Panc1 (cell line): ENCODE measurements around the gene PRMT5. TPM values are rescaled to one million over a fixed set of nuclear protein-coding genes. Genes with fewer than 3 reads are reported as not detected.

Experiments used
- ATAC-seq: fragments of 200-7000 bp; cut with Tn5 transposase; 2 replicates; pipeline ENCODE4 v1.9.1; 2020; ENCODE audit warnings: mild to moderate bottlenecking, moderate library complexity
- BruUV-seq: library from RNA; stranded (reverse); fragments of 400-500 nt; replicated peaks from 2 replicates; lab custom pipeline; 2021; lab: Mats Ljungman, UMichigan
- CTCF ChIA-PET: fragments of 300-600 bp; sonication (Branson Sonifier 250); formaldehyde crosslinking; loops from one replicate; lab custom pipeline; 2022; ENCODE audit warnings: antibody characterized with exemption; lab: Charles Lee
- POLR2A ChIA-PET: fragments of 300-600 bp; sonication (Branson Sonifier 250); formaldehyde crosslinking; loops from one replicate; lab custom pipeline; 2022; ENCODE audit warnings: antibody characterized with exemption; lab: Charles Lee
- DNase-seq: peaks from one replicate; pipeline ENCODE4 v3.0.0-alpha.2; 2010; ENCODE audit warnings: low read depth, low spot score
- H3K27ac ChIP-seq: 2 replicates; pipeline ENCODE4 v1.5.1; 2011; ENCODE audit warnings: mild to moderate bottlenecking, low read length, inconsistent platforms
- H3K27me3 ChIP-seq: fragments of 200-500 bp; sonication (Bioruptor generic); 2 replicates; pipeline ENCODE4 v1.6.0; 2014; ENCODE audit warnings: low read length, inconsistent platforms; ENCODE audit not compliant: control insufficient read depth, insufficient read depth
- H3K36me3 ChIP-seq: fragments of 200-500 bp; sonication (Bioruptor generic); 2 replicates; pipeline ENCODE4 v1.5.1; 2014; ENCODE audit warnings: inconsistent platforms, mild to moderate bottlenecking, low read length, moderate library complexity; ENCODE audit not compliant: control insufficient read depth, insufficient read depth
- H3K4me1 ChIP-seq: 2 replicates; pipeline ENCODE4 v1.5.1; 2011; ENCODE audit warnings: inconsistent platforms, mild to moderate bottlenecking, low read length, moderate library complexity; ENCODE audit not compliant: control insufficient read depth, insufficient read depth
- H3K4me3 ChIP-seq, 2 experiments: 2 replicates each; pipeline ENCODE4 v1.5.1; 2011 to 2012; ENCODE audit warnings: low read depth in 2 of 2, low read length in 2 of 2, mild to moderate bottlenecking in 2 of 2, inconsistent platforms in 1 of 2, moderate library complexity in 1 of 2
- H3K9me3 ChIP-seq: fragments of 200-500 bp; sonication (Bioruptor generic); 2 replicates; pipeline ENCODE4 v1.5.1; 2014; ENCODE audit warnings: low read depth, mild to moderate bottlenecking, inconsistent platforms, low read length, moderate library complexity; ENCODE audit not compliant: control insufficient read depth, insufficient read depth
- POLR2AphosphoS5 ChIP-seq: IDR thresholded peaks from 2 replicates; pipeline ENCODE4 v1.6.1; 2012; ENCODE audit warnings: mild to moderate bottlenecking, low read depth, low read length, moderate library complexity
- SIN3A ChIP-seq: IDR thresholded peaks from 2 replicates; pipeline ENCODE4 v1.6.1; 2012; ENCODE audit warnings: low read depth, mild to moderate bottlenecking, low read length, moderate library complexity, borderline replicate concordance; ENCODE audit not compliant: insufficient read depth
- TCF7L2 ChIP-seq: IDR thresholded peaks from 2 replicates; pipeline ENCODE4 v1.6.1; 2011; ENCODE audit warnings: mild to moderate bottlenecking, low read depth, low read length, inconsistent platforms
- in situ Hi-C: cut with HindIII; loops from 2 replicates; pipeline ENCODE4 v1.10.0; 2016; ENCODE audit warnings: low sequenced_read_pairs, low pct_unique_long_range_greater_than_20kb
- intact Hi-C: fragments of 100-400 bp; cut with micrococcal nuclease; formaldehyde crosslinking; loops from one replicate; pipeline ENCODE4 v1.10.0; 2022; ENCODE audit not compliant: unreplicated experiment
- total RNA-seq: library from RNA; stranded (reverse); gene quantifications from one replicate; pipeline ENCODE4 v1.2.1, GENCODE V29; 2021; ENCODE audit not compliant: unreplicated experiment
- TF ChIP-seq, protein P1 (sequence below), 2 experiments: IDR thresholded peaks; 2 replicates each; pipeline ENCODE4 v1.6.1; 2011 to 2012; ENCODE audit warnings: low read depth in 2 of 2, control low read depth in 1 of 2, low read length in 1 of 2, mild to moderate bottlenecking in 1 of 2, moderate library complexity in 1 of 2; ENCODE audit not compliant: insufficient read depth in 1 of 2
- TF ChIP-seq, protein P2 (sequence below): fragments of 450-650 bp; IDR thresholded peaks from 2 replicates; pipeline ENCODE4 v1.5.1; 2017; ENCODE audit warnings: mild to moderate bottlenecking

Gene PRMT5
- total RNA-seq, 1 experiment from 2014 or later, result 108 TPM

DNA sequence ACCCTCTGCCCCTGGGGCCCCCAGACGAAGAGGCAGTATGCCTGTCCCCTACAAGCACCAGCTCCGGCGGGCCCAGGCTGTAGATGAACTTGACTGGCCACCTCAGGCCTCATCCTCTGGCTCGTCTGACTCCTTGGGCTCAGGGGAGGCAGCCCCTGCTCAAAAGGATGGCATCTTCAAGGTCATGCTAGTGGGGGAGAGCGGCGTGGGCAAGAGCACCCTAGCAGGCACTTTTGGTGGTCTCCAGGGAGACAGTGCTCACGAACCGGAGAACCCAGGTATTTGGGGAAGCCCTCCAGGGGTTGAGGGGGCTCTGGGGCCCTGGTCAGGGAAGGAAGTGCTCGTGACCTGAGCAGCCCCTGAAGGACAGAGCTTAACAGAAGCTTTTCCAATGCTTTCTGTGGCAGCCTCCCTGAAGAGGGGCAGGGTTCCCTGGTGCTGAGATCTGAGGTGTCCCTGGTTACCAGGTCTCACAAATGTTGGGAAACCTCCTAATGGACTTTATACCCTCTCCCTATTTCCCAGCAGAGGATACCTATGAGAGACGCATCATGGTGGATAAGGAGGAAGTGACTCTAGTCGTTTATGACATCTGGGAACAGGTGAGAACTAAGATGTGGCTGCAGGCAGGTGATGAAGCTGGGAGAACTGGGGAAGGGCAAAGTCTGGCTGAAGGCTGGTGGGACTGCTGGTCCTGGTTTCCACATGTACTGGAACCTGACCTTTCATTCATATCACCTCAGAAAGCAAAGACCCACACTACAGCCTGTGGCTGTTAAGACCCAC is 44.2 kb downstream of the PRMT5 start:
- Histone ChIP-seq H3K36me3 (no peaks in the 10 kb centered on the region), H3K9me3 (no peaks in the 10 kb centered on the region), H3K27ac (no peak overlapping the region), H3K4me1 (peaks cover 5% of the 10 kb centered on the region; the same call in 1 of the 2 replicates), H3K27me3 (no peaks in the 10 kb centered on the region), H3K4me3 (no peak overlapping the region)
- ATAC-seq (no peak), DNase-seq (no peak)
- ChIA-PET POLR2A (interaction anchor here (0.6 kb wide), 1 partner anchor 25 kb away, joined by 5 read pairs; no protein-coding TSS in a partner anchor), CTCF (interaction anchor here (1.2 kb wide), 1 partner anchor 62 kb away, joined by 9 read pairs; no protein-coding TSS in a partner anchor)
- in situ Hi-C loops (no loop called here), intact Hi-C loops (no loop called here)
- TF ChIP-seq POLR2AphosphoS5, result no peak
- TF ChIP-seq, protein P1, sequence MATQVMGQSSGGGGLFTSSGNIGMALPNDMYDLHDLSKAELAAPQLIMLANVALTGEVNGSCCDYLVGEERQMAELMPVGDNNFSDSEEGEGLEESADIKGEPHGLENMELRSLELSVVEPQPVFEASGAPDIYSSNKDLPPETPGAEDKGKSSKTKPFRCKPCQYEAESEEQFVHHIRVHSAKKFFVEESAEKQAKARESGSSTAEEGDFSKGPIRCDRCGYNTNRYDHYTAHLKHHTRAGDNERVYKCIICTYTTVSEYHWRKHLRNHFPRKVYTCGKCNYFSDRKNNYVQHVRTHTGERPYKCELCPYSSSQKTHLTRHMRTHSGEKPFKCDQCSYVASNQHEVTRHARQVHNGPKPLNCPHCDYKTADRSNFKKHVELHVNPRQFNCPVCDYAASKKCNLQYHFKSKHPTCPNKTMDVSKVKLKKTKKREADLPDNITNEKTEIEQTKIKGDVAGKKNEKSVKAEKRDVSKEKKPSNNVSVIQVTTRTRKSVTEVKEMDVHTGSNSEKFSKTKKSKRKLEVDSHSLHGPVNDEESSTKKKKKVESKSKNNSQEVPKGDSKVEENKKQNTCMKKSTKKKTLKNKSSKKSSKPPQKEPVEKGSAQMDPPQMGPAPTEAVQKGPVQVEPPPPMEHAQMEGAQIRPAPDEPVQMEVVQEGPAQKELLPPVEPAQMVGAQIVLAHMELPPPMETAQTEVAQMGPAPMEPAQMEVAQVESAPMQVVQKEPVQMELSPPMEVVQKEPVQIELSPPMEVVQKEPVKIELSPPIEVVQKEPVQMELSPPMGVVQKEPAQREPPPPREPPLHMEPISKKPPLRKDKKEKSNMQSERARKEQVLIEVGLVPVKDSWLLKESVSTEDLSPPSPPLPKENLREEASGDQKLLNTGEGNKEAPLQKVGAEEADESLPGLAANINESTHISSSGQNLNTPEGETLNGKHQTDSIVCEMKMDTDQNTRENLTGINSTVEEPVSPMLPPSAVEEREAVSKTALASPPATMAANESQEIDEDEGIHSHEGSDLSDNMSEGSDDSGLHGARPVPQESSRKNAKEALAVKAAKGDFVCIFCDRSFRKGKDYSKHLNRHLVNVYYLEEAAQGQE (IDR thresholded peaks at IDR 0.05; ENCODE audit: insufficient read depth in 1 of 2, low read depth in 2 of 2, low read length in 1 of 2), result no peak
- no peak for TF ChIP-seq TCF7L2
- TF ChIP-seq, protein P2, sequence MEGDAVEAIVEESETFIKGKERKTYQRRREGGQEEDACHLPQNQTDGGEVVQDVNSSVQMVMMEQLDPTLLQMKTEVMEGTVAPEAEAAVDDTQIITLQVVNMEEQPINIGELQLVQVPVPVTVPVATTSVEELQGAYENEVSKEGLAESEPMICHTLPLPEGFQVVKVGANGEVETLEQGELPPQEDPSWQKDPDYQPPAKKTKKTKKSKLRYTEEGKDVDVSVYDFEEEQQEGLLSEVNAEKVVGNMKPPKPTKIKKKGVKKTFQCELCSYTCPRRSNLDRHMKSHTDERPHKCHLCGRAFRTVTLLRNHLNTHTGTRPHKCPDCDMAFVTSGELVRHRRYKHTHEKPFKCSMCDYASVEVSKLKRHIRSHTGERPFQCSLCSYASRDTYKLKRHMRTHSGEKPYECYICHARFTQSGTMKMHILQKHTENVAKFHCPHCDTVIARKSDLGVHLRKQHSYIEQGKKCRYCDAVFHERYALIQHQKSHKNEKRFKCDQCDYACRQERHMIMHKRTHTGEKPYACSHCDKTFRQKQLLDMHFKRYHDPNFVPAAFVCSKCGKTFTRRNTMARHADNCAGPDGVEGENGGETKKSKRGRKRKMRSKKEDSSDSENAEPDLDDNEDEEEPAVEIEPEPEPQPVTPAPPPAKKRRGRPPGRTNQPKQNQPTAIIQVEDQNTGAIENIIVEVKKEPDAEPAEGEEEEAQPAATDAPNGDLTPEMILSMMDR, result no peak
- TF ChIP-seq SIN3A, result no peak
- BruUV-seq, result no TSS peak

DNA sequence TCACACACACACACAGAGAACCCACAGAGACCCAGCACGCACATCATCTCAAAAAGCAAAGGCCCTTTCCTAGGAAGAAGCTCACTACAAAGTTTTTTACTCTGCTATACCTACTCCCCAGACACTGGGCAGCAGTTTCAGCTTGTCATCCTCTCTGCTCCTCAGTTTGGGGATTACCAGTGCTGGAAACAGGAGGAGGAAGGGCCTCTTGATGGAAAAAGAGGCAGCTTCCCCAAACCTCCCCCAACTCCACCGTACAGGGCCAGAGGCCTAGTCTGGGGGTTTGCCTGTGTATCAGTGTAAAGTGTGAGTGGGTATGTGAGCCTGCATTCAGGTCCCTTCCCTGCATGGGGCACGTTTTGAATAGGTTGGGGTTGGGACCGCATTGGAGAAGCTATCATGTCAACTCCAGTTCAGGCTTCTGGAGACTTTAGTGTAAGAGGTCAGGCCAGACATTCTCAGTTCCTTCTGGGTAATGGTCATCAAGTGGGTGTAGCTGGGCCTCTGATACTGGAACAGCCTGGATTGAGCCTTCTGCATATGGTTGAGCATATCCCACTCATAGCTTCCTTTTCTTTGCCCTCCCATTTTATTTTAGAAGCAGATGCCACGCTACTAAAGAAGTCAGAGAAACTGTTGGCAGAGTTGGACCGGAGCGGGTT is 45.0 kb downstream of the PRMT5 start:
- intact Hi-C loops (no loop called here), in situ Hi-C loops (no loop called here)
- CTCF ChIA-PET, result interaction anchor here (0.7 to 1.2 kb wide), 3 partner anchors 62 to 140 kb away, joined by 3 to 9 read pairs (median 3); no protein-coding TSS in a partner anchor
- no peak for DNase-seq
- ATAC-seq, result no peak
- Histone ChIP-seq H3K36me3 (no peaks in the 10 kb centered on the region), H3K27ac (no peak overlapping the region), H3K4me1 (peaks cover 5% of the 10 kb centered on the region; the same call in 1 of the 2 replicates), H3K9me3 (no peaks in the 10 kb centered on the region), H3K27me3 (no peaks in the 10 kb centered on the region), H3K4me3 (no peak overlapping the region)
- POLR2A ChIA-PET, result no interaction called here
- BruUV-seq, result no TSS peak
- TF ChIP-seq POLR2AphosphoS5 (no peak), SIN3A (no peak), TCF7L2 (no peak)
- TF ChIP-seq, protein P2, result no peak
- TF ChIP-seq, protein P1 (IDR thresholded peaks at IDR 0.05; ENCODE audit: insufficient read depth in 1 of 2, low read depth in 2 of 2, low read length in 1 of 2), result no peak
